ENCODE data around the gene TXNL1.

GRCh38 chr18:56652802-56653201 lies 14.4 kb upstream of the TXNL1 start:
- no peak for TF ChIP-seq CTCF (conservative IDR thresholded peaks at IDR 0.05 in 1 of 2, IDR thresholded peaks at IDR 0.05 in 1 of 2; ENCODE audit: low read depth in 1 of 2, low read length in 2 of 2)
- no peak for TF ChIP-seq EZH2 (IDR thresholded peaks at IDR 0.05; ENCODE audit: low read length, missing control alignments)

Measured in fibroblast of lung (primary cell).